ENCODE data around the gene FOXO3.

DNA sequence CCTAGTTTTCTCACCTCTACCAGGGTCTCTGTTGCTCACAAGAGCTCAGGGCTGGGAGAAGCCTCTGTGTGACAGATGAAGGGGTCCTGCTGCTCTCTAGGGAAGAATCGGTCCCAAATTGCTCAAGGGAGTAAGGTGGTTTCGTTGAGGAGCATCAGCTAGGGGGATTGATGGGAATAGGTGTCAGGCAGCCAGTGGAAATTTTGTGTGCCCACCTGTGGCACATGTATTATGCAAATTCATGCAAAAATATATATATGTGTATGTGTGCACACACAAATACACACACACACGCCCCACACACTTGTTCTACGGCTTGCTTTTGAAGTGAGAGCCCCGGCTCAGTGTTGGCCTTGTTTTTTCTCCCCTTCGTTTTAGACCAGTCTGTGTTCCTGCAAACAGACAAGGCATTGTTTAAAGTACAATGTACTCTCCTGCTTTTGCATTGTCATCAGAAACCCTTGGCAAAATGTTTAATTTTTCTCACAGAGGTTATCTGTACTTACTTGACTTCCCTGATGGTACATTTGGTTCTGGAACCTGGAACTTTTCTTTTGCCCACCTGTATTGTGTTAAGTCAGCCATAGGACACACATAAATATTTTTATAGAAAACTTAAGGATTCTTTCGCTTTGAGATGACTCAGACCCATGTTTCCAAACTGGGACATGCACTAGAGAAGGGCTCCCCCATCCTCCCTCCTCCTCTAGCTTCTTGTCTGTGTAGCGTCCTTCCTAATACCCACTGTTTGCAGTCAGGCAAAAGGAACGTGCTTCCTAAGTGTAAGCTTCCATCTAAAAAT, 26.7 kb downstream of the FOXO3 start:
- TF ChIP-seq, protein P1, sequence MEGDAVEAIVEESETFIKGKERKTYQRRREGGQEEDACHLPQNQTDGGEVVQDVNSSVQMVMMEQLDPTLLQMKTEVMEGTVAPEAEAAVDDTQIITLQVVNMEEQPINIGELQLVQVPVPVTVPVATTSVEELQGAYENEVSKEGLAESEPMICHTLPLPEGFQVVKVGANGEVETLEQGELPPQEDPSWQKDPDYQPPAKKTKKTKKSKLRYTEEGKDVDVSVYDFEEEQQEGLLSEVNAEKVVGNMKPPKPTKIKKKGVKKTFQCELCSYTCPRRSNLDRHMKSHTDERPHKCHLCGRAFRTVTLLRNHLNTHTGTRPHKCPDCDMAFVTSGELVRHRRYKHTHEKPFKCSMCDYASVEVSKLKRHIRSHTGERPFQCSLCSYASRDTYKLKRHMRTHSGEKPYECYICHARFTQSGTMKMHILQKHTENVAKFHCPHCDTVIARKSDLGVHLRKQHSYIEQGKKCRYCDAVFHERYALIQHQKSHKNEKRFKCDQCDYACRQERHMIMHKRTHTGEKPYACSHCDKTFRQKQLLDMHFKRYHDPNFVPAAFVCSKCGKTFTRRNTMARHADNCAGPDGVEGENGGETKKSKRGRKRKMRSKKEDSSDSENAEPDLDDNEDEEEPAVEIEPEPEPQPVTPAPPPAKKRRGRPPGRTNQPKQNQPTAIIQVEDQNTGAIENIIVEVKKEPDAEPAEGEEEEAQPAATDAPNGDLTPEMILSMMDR (optimal IDR thresholded peaks at IDR 0.05 in 1 of 3, IDR thresholded peaks at IDR 0.05 in 1 of 3, conservative IDR thresholded peaks at IDR 0.05 in 1 of 3; ENCODE audit: extremely low read depth in 1 of 3, insufficient read depth in 2 of 3, low read length in 3 of 3): no peak
- no peak for TF ChIP-seq EZH2 (IDR thresholded peaks at IDR 0.05; ENCODE audit: low read length)
